Midbrain (tissue), 1 donor: ENCODE data around the gene ATP6AP1.
A peak's percentile ranks its signal among the peaks of the same experiment; 100 is the strongest.
"Not testable (repeated sequence)": the region's sequence is repeated elsewhere in the genome, so short reads cannot be mapped to it uniquely, and the experiment has no call there.

ENCODE experiments used
- DNase-seq: peaks from one replicate; lab custom pipeline; 2025; lab: John Stamatoyannopoulos, UW

The ATP6AP1 gene

GRCh38 chrX:154428176-154429171 is at the start of gene ATP6AP1:
Gene ATP6AP1, plus strand, starts transcription at chrX:154428677. Its CDS starts 16 bp downstream, at chrX:154428693.
- peak; percentile 87 for DNase-seq

- DNase-seq = peak; percentile 99
These were observed 49.5 kb upstream of the ATP6AP1 start, which contains the start of gene EMD for GRCh38 chrX:154378799-154379568. Gene EMD, plus strand, starts transcription at chrX:154379295. Its CDS starts 190 bp downstream, at chrX:154379485.

- no peak for DNase-seq
These were observed 48.9 kb upstream of the ATP6AP1 start for GRCh38 chrX:154379569-154379951.

GRCh38 chrX:154380153-154380552 is 48.3 kb upstream of the ATP6AP1 start:
- DNase-seq = no peak

GRCh38 chrX:154380787-154381186 is 47.7 kb upstream of the ATP6AP1 start:
- DNase-seq = no peak

GRCh38 chrX:154381271-154381670 is 47.2 kb upstream of the ATP6AP1 start:
- DNase-seq = no peak

GRCh38 chrX:154382483-154383069 is 45.9 kb upstream of the ATP6AP1 start:
- no peak for DNase-seq

GRCh38 chrX:154383359-154384283 is 44.9 kb upstream of the ATP6AP1 start:
- DNase-seq = no peak

- no peak for DNase-seq
These were observed 44.1 kb upstream of the ATP6AP1 start for GRCh38 chrX:154384284-154384892.

GRCh38 chrX:154388094-154388493 is 40.4 kb upstream of the ATP6AP1 start:
- not testable (repeated sequence) for DNase-seq

GRCh38 chrX:154388649-154389048 is 39.8 kb upstream of the ATP6AP1 start:
- DNase-seq = not testable (repeated sequence)

- DNase-seq = not testable (repeated sequence)
These were observed 38.4 kb upstream of the ATP6AP1 start for GRCh38 chrX:154389812-154390747.

GRCh38 chrX:154396363-154396762 is 32.1 kb upstream of the ATP6AP1 start:
- DNase-seq = not testable (repeated sequence)

GRCh38 chrX:154396973-154397887 is 31.2 kb upstream of the ATP6AP1 start:
- no peak for DNase-seq

- DNase-seq = peak; percentile 94
These were observed 30.4 kb upstream of the ATP6AP1 start, which contains the start of gene RPL10 for GRCh38 chrX:154397888-154398667. Gene RPL10, plus strand, starts transcription at chrX:154398377. Its CDS starts 143 bp downstream, at chrX:154398520.

GRCh38 chrX:154398668-154399526 is 29.6 kb upstream of the ATP6AP1 start:
- peak; percentile 75 for DNase-seq
